ENCODE measurements around the gene CHMP3. TPM values are rescaled to one million over a fixed set of nuclear protein-coding genes. Genes with fewer than 3 reads are reported as not detected.

CHMP3 gene
- total and polyA plus RNA-seq, 2 of the 13 experiments (the other 11 are each of a cell fraction or from before 2014, with no cell fraction given) = 64.1 to 114 TPM

GRCh38 chr2:86513948-86514660 is 49.1 kb downstream of the CHMP3 start (continued):
- TF ChIP-seq GPBP1L1 (CRISPR knock-in tag; IDR thresholded peaks at IDR 0.05) (no peak), SALL2 (CRISPR knock-in tag; IDR thresholded peaks at IDR 0.05) (no peak)

GRCh38 chr2:86512892-86513291 is 50.4 kb downstream of the CHMP3 start:
- 96% methylated on average over 2 of the region's 2 CpGs for WGBS (ENCODE audit: low lambda C conversion rate)
- no peak overlapping the region for H3K27ac ChIP-seq (ENCODE audit: extremely low read length, insufficient read depth, low read length)
- POLR2A ChIA-PET = no interaction called here
- no peak for ATAC-seq
- H3K9me3 ChIP-seq (ENCODE audit: low read length) = no peaks in the 10 kb centered on the region
- H3K9ac ChIP-seq (ENCODE audit: insufficient read depth, low read depth, low read length) = no peak overlapping the region
- no peaks in the 10 kb centered on the region for H3K4me1 ChIP-seq (ENCODE audit: insufficient read depth, low read length)
- peaks cover 13 to 30% of the 10 kb centered on the region in 2 experiments; a peak in 4 of 5 replicates for H3K36me3 ChIP-seq (replicated peaks in 1 of 2; ENCODE audit: control insufficient read depth in 1 of 2, insufficient read depth in 2 of 2, low read length in 2 of 2)
- H3K4me2 ChIP-seq (ENCODE audit: low read depth, low read length) = no peak overlapping the region
- intact Hi-C loops (cut with micrococcal nuclease; ENCODE audit: unreplicated experiment) (no loop called here), in situ Hi-C loops (cut with HindIII; ENCODE audit: extremely low pct_ligation_motif_present, low pct_unique_long_range_greater_than_20kb) (no loop called here)
- no peak overlapping the region for H2AFZ ChIP-seq (ENCODE audit: low read length)
- H3K79me2 ChIP-seq (ENCODE audit: insufficient read depth, low read length) = no peaks in the 10 kb centered on the region
- no TSS peak for BruUV-seq (replicated peaks)
- DNase-seq (ENCODE audit: low spot score) = no peak
- CTCF ChIA-PET (ENCODE audit: low intra/inter-chr PET ratio, low total read pairs) = no interaction called here
- no peaks in the 10 kb centered on the region for H3K27me3 ChIP-seq (ENCODE audit: control insufficient read depth in 1 of 2, insufficient read depth in 2 of 2, low read length in 2 of 2)
- no peak overlapping the region for H3K4me3 ChIP-seq (replicated peaks in 1 of 3; ENCODE audit: insufficient read depth in 1 of 3, low read depth in 2 of 3, low read length in 3 of 3)
- H4K20me1 ChIP-seq (ENCODE audit: insufficient read depth, low read length) = no peaks in the 10 kb centered on the region
- TF ChIP-seq STAG1 (CRISPR knock-in tag; IDR thresholded peaks at IDR 0.05) (no peak), ZNF136 (CRISPR knock-in tag; IDR thresholded peaks at IDR 0.05; ENCODE audit: low read depth) (no peak), TEF (CRISPR knock-in tag; IDR thresholded peaks at IDR 0.05) (no peak), SOX5 (CRISPR knock-in tag; IDR thresholded peaks at IDR 0.05; ENCODE audit: borderline replicate concordance) (no peak), ZBTB7A (CRISPR knock-in tag; IDR thresholded peaks at IDR 0.05) (no peak), ZBTB20 (CRISPR knock-in tag; IDR thresholded peaks at IDR 0.05; ENCODE audit: borderline replicate concordance, low read depth) (no peak), CREBL2 (CRISPR knock-in tag; IDR thresholded peaks at IDR 0.05; ENCODE audit: borderline replicate concordance) (no peak), ZNF724P (CRISPR knock-in tag; IDR thresholded peaks at IDR 0.05; ENCODE audit: borderline replicate concordance) (no peak), CREM (IDR thresholded peaks at IDR 0.05) (no peak), CREM (CRISPR knock-in tag; IDR thresholded peaks at IDR 0.05) (no peak), BRCA1 (CRISPR knock-in tag; IDR thresholded peaks at IDR 0.05) (no peak), ZNF510 (CRISPR knock-in tag; IDR thresholded peaks at IDR 0.05; ENCODE audit: low read depth) (no peak), ZBTB49 (CRISPR knock-in tag; IDR thresholded peaks at IDR 0.05; ENCODE audit: borderline replicate concordance) (no peak), ZNF124 (CRISPR knock-in tag; IDR thresholded peaks at IDR 0.05) (no peak), PBX2 (CRISPR knock-in tag; IDR thresholded peaks at IDR 0.05) (no peak), KLF12 (CRISPR knock-in tag; IDR thresholded peaks at IDR 0.05; ENCODE audit: borderline replicate concordance) (no peak)
- no peak for FAIRE-seq

Measured in HepG2 (cell line).